ENCODE measurements around the gene HDDC2. TPM values are rescaled to one million over a fixed set of nuclear protein-coding genes. Genes with fewer than 3 reads are reported as not detected.
A peak's percentile ranks its signal among the peaks of the same experiment; 100 is the strongest.

The HDDC2 gene
- total and polyA plus RNA-seq, 2 donors from 2014 or later, result 69.8 to 161 TPM

DNA sequence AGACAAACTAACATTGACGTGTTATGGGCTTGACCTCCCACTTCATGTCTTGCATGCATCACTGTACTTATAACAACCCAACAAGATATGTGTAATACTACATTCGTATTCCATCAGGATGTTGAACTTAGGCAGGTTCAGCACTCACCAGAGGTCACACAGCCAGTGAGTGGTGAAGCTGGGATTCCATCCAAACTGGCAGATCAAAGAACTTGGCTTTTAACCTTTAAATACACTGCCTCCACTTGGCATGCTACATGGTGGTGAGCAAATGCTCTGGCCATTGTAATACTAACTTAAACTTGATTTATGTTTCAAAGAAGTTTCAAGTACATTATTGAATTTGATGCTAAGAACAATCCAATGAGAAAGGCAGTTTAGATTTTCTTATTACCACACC, 10.7 kb upstream of the HDDC2 start:
- intact Hi-C loops (cut with DNase I), result loop anchor here (5.0 kb wide), 1 partner anchor 455 kb away; no protein-coding TSS in a partner anchor
- Histone ChIP-seq H3K27ac (ENCODE audit: low read depth in 2 of 2, low read length in 2 of 2) (no peak overlapping the region), H3K36me3 (ENCODE audit: control insufficient read depth in 2 of 3, insufficient read depth in 3 of 3, low read length in 3 of 3) (no peaks in the 10 kb centered on the region), H3K27me3 (ENCODE audit: control insufficient read depth, insufficient read depth, low read length) (no peaks in the 10 kb centered on the region), H3K9ac (ENCODE audit: low read length in 3 of 3) (no peak overlapping the region), H3K4me1 (ENCODE audit: control insufficient read depth in 2 of 3, insufficient read depth in 2 of 3, low read depth in 1 of 3, low read length in 3 of 3) (peaks cover 0 to 2% (median 0%) of the 10 kb centered on the region in 3 donors), H3K4me3 (ENCODE audit: low read length in 3 of 3) (no peak overlapping the region), H3K9me3 (ENCODE audit: control insufficient read depth in 2 of 3, insufficient read depth in 1 of 3, low read length in 3 of 3) (no peaks in the 10 kb centered on the region)
- no peak for FAIRE-seq
- no peak for DNase-seq
- TF ChIP-seq, protein P1, sequence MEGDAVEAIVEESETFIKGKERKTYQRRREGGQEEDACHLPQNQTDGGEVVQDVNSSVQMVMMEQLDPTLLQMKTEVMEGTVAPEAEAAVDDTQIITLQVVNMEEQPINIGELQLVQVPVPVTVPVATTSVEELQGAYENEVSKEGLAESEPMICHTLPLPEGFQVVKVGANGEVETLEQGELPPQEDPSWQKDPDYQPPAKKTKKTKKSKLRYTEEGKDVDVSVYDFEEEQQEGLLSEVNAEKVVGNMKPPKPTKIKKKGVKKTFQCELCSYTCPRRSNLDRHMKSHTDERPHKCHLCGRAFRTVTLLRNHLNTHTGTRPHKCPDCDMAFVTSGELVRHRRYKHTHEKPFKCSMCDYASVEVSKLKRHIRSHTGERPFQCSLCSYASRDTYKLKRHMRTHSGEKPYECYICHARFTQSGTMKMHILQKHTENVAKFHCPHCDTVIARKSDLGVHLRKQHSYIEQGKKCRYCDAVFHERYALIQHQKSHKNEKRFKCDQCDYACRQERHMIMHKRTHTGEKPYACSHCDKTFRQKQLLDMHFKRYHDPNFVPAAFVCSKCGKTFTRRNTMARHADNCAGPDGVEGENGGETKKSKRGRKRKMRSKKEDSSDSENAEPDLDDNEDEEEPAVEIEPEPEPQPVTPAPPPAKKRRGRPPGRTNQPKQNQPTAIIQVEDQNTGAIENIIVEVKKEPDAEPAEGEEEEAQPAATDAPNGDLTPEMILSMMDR (IDR thresholded peaks at IDR 0.05; ENCODE audit: borderline replicate concordance, extremely low read depth, insufficient read depth), result no peak

DNA sequence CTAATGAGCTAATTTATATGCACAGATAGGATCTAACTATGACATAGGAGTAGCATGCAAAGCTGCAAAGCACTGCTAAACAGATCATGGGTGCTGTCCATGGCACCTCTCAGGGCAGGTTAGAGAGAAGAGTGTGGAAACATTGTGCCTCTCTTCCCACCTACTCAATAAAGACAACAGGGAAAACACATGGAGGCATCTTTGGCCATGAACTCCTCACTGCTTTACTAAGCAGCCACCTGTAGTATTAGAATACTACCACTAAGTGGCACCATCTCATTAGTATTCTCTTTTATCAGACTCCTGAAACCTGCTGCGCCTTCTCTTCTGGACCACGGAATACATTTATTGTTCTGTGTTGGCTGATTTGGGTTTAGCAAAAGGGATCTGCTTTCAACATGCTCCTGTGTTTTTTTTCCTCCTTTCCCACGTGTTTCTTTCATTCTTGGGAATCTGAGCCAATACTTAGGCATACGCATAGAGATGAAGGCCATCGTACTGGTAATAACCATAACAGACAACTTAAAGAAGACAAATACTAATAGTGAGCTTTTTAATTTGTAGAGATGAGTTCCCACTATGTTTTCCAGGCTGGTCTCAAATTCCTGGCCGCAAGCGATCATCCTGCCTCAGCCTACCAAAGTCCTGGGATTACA, 9.4 kb upstream of the HDDC2 start:
- H3K4me1 ChIP-seq (ENCODE audit: control insufficient read depth in 2 of 3, insufficient read depth in 2 of 3, low read depth in 1 of 3, low read length in 3 of 3), result peaks cover 0 to 2% (median 0%) of the 10 kb centered on the region in 3 donors
- no peaks in the 10 kb centered on the region for H3K27me3 ChIP-seq (ENCODE audit: control insufficient read depth, insufficient read depth, low read length)
- TF ChIP-seq, protein P1 (IDR thresholded peaks at IDR 0.05; ENCODE audit: borderline replicate concordance, extremely low read depth, insufficient read depth), result peak; percentile 81
- no peak overlapping the region for H3K4me3 ChIP-seq (ENCODE audit: low read length in 3 of 3)
- H3K27ac ChIP-seq (ENCODE audit: low read depth in 2 of 2, low read length in 2 of 2), result no peak overlapping the region
- no peak overlapping the region for H3K9ac ChIP-seq (ENCODE audit: low read length in 3 of 3)
- H3K36me3 ChIP-seq (ENCODE audit: control insufficient read depth in 2 of 3, insufficient read depth in 3 of 3, low read length in 3 of 3), result no peaks in the 10 kb centered on the region
- DNase-seq (peak in 4 of 5 donors; percentile 36 to 85 (median 63)), FAIRE-seq (peak; percentile 91)
- H3K9me3 ChIP-seq (ENCODE audit: control insufficient read depth in 2 of 3, insufficient read depth in 1 of 3, low read length in 3 of 3), result no peaks in the 10 kb centered on the region
- intact Hi-C loops (cut with DNase I), result loop anchor here (5.0 kb wide), 1 partner anchor 456 kb away; no protein-coding TSS in a partner anchor

DNA sequence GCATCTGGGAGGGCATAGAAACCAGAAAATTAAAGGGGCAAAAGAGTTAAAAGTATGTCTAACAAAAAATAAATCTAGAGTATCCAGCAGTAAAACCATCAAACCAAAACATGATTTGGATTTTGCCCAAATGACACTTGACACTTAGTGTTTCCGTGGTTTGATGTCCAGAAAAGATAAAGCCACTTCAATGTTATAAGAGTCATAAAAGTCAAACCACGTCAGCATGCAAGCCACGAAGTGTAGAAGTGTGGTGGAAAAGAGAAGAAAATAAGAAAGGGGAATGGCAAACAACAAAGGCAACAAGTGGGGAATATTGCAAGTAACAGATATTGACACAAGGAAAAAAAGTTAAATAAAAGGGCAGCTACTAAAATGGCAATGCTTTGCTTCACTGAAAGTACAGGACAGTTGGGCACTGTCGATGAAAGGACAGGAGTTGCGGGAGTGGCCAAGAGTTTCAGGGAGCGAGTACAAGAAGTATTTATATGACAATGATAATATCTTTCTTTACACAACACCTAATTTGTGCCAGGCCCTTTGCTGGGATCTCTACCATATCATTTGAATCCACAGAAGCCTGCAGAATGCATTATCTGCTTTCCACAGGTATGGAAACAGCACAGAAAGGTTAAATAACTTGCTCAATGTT, 6.3 kb upstream of the HDDC2 start:
- Histone ChIP-seq H3K9ac (ENCODE audit: low read length in 3 of 3) (no peak overlapping the region), H3K9me3 (ENCODE audit: control insufficient read depth in 2 of 3, insufficient read depth in 1 of 3, low read length in 3 of 3) (no peaks in the 10 kb centered on the region), H3K4me3 (ENCODE audit: low read length in 3 of 3) (no peak overlapping the region), H3K27ac (ENCODE audit: low read depth in 2 of 2, low read length in 2 of 2) (no peak overlapping the region), H3K27me3 (ENCODE audit: control insufficient read depth, insufficient read depth, low read length) (no peaks in the 10 kb centered on the region), H3K4me1 (ENCODE audit: control insufficient read depth in 2 of 3, insufficient read depth in 2 of 3, low read depth in 1 of 3, low read length in 3 of 3) (peaks cover 0 to 2% (median 0%) of the 10 kb centered on the region in 3 donors), H3K36me3 (ENCODE audit: control insufficient read depth in 2 of 3, insufficient read depth in 3 of 3, low read length in 3 of 3) (no peaks in the 10 kb centered on the region)
- no peak for DNase-seq
- intact Hi-C loops (cut with DNase I), result no loop called here
- no peak for FAIRE-seq
- TF ChIP-seq, protein P1 (IDR thresholded peaks at IDR 0.05; ENCODE audit: borderline replicate concordance, extremely low read depth, insufficient read depth), result no peak

Data from kidney (tissue), 14 donors.